Colonic mucosa (tissue), 4 donors: ENCODE measurements around the gene TOP2B. TPM values are rescaled to one million over a fixed set of nuclear protein-coding genes. Genes with fewer than 3 reads are reported as not detected.

Source experiments
- DNase-seq: peaks from one replicate; pipeline ENCODE4 v3.0.0-alpha.2; 2020
- H3K27ac ChIP-seq: fragments of 200-600 bp; one replicate; pipeline ENCODE4 v1.8.0; 2021
- H3K27me3 ChIP-seq: fragments of 200-600 bp; one replicate; pipeline ENCODE4 v1.8.0; 2021
- H3K36me3 ChIP-seq: fragments of 200-600 bp; one replicate; pipeline ENCODE4 v1.8.0; 2021
- H3K4me1 ChIP-seq: fragments of 200-600 bp; one replicate; pipeline ENCODE4 v1.8.0; 2021; ENCODE audit warnings: mild to moderate bottlenecking
- H3K4me3 ChIP-seq: fragments of 200-600 bp; one replicate; pipeline ENCODE4 v1.8.0; 2021
- H3K9ac ChIP-seq, 2 donors: one replicate each; pipeline ENCODE4 v1.7.0; 2013; ENCODE audit warnings: control low read depth in 2 of 2, low read depth in 2 of 2, low read length in 2 of 2
- H3K9me3 ChIP-seq: fragments of 200-600 bp; one replicate; pipeline ENCODE4 v1.8.0; 2021
- CTCF ChIP-seq: fragments of 200-600 bp; IDR thresholded peaks from one replicate; pipeline ENCODE4 v1.8.0; 2022; ENCODE audit warnings: antibody characterized with exemption, mild to moderate bottlenecking
- intact Hi-C: fragments of 100-400 bp; cut with DNase I; formaldehyde crosslinking; loops from one replicate; pipeline ENCODE4 v1.14.1; 2022
- total RNA-seq, 2 donors: library from RNA; stranded (reverse); fragmentation: NEBNext Ultra II Directional in 1 of 2; extraction: Animal tissue kit (Norgen Biotek cat#: 25700) in 1 of 2; gene quantifications; one replicate each; pipeline ENCODE4 v1.2.1, GENCODE V29; 2021
- donor health status: healthy.
- donor health status: DM: no; HTN: no; CAD: no.
- donor health status: DM: no; HTN: no; CAD: no.

TOP2B gene
- total RNA-seq, 2 donors from 2014 or later = 105 TPM

- Histone ChIP-seq H3K27ac (no peak overlapping the region), H3K36me3 (no peaks in the 10 kb centered on the region), H3K4me1 (no peaks in the 10 kb centered on the region), H3K4me3 (no peak overlapping the region), H3K9me3 (no peaks in the 10 kb centered on the region), H3K9ac (no peak overlapping the region), H3K27me3 (no peaks in the 10 kb centered on the region)
- intact Hi-C loops = no loop called here
- no peak for DNase-seq
- TF ChIP-seq CTCF = no peak
These were observed 77.2 kb downstream of the TOP2B start for GRCh38 chr3:25587526-25587925.

GRCh38 chr3:25587094-25587493 is 77.6 kb downstream of the TOP2B start:
- Histone ChIP-seq H3K9me3 (no peaks in the 10 kb centered on the region), H3K9ac (no peak overlapping the region), H3K4me3 (no peak overlapping the region), H3K36me3 (no peaks in the 10 kb centered on the region), H3K4me1 (no peaks in the 10 kb centered on the region), H3K27ac (no peak overlapping the region), H3K27me3 (no peaks in the 10 kb centered on the region)
- TF ChIP-seq CTCF = no peak
- intact Hi-C loops = no loop called here
- no peak for DNase-seq

- Histone ChIP-seq H3K4me1 (no peaks in the 10 kb centered on the region), H3K36me3 (no peaks in the 10 kb centered on the region), H3K4me3 (no peak overlapping the region), H3K27ac (no peak overlapping the region), H3K27me3 (no peaks in the 10 kb centered on the region), H3K9me3 (no peaks in the 10 kb centered on the region), H3K9ac (no peak overlapping the region)
- DNase-seq = no peak
- intact Hi-C loops = no loop called here
- TF ChIP-seq CTCF = no peak
These were observed 78.2 kb downstream of the TOP2B start for GRCh38 chr3:25586553-25586952.

- DNase-seq = no peak
- Histone ChIP-seq H3K9ac (no peak overlapping the region), H3K27me3 (no peaks in the 10 kb centered on the region), H3K27ac (no peak overlapping the region), H3K9me3 (no peaks in the 10 kb centered on the region), H3K36me3 (no peaks in the 10 kb centered on the region), H3K4me3 (no peak overlapping the region), H3K4me1 (no peaks in the 10 kb centered on the region)
- intact Hi-C loops = no loop called here
- no peak for TF ChIP-seq CTCF
These were observed 78.6 kb downstream of the TOP2B start for GRCh38 chr3:25586167-25586505.

- Histone ChIP-seq H3K4me1 (no peaks in the 10 kb centered on the region), H3K36me3 (no peaks in the 10 kb centered on the region), H3K27me3 (no peaks in the 10 kb centered on the region), H3K9me3 (no peaks in the 10 kb centered on the region), H3K27ac (no peak overlapping the region), H3K4me3 (no peak overlapping the region), H3K9ac (no peak overlapping the region)
- intact Hi-C loops = no loop called here
- DNase-seq = no peak
- no peak for TF ChIP-seq CTCF
These were observed 79.1 kb downstream of the TOP2B start for GRCh38 chr3:25585361-25586166.
